Kidney tubule cell (primary cell): Measurements from ENCODE around the gene SFSWAP.

Experiments
- DNase-seq: peaks from one replicate; pipeline ENCODE4 v3.0.0-alpha.2; 2018; ENCODE audit warnings: low spot score

Gene SFSWAP

DNA sequence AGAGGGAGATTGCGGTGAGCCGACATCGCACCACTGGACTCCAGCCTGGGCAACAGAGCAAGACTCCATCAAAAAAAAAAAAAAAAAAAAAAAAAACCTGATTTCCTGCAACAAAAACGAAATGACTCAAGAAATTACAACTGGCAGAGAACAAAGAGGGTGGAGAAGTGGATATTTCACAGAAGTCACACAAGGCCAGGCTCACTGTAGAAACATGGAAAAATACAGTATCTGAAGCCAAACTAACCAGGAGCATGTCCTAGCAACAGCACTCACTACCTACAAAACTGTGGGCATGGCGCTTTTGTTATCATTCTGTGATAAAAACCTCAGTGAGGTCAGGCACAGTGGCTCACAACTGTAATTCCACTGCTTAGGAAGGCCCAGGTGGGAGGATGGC is 105.6 kb downstream of the SFSWAP start:
- no peak for DNase-seq

DNA sequence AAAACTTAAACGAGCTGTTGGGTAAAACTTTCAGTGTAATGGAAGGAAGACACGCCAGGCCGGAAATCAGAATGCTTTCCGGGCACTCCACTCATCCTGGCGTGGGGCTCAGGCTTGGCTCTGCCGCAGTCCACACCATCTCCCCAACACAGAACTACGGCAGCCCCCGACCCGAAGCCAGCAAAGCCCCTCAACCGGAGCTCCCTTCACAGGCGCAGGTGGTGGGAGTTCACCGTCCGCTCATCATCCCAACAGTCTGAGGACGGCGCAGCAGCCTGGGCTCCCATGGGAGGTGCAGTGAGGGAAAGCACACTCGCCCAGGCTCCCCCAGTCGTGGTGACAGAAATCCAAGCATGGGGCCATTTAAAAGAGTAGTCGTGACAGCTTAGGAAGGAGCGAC is 106.4 kb downstream of the SFSWAP start:
- DNase-seq: no peak

- DNase-seq: no peak
Measured at GRCh38 chr12:131818821-131819585, 108.1 kb downstream of the SFSWAP start.

- DNase-seq: no peak
Measured at GRCh38 chr12:131824450-131824849, 113.6 kb downstream of the SFSWAP start.

GRCh38 chr12:131825146-131825892 is 114.4 kb downstream of the SFSWAP start:
- DNase-seq: no peak

GRCh38 chr12:131826097-131826928 is 115.4 kb downstream of the SFSWAP start:
- DNase-seq: no peak

DNA sequence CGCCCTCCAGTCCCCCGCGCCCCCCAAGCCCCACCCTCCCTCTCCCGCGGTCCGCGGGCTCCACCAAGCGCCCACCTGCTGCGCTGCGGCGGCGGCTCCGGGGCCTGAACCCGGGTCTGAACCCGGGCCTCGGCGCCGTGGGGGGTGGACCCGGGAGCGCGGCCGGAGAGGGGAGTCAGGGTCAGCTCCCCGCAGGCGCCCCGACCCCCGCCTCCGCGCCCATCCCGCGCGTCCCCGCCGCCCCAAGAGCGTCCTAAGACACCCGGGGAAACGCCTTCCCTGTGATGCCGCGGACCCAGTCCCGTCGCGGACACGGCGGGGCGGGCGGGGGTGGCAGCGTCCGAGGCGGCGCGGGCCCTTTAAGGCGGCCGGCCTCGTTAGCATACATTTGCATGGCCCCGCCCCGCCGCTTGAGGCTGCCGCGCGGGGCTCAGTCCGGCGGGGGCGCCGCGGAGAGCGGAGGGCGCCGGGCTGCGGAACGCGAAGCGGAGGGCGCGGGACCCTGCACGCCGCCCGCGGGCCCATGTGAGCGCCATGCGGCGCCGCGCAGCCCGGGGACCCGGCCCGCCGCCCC is 117.2 kb downstream of the SFSWAP start, which contains the start of gene MMP17:
MMP17 (plus strand) TSS at position 433 of the 574 bp plus-strand sequence; CDS start at position 535, 102 bp downstream.
- DNase-seq: peak; percentile 31

GRCh38 chr12:131828671-131829355 is 117.9 kb downstream of the SFSWAP start:
- DNase-seq: no peak

GRCh38 chr12:131829356-131829747 is 118.5 kb downstream of the SFSWAP start:
- DNase-seq: no peak

- no peak for DNase-seq
Measured at GRCh38 chr12:131829791-131830334, 119.0 kb downstream of the SFSWAP start.

GRCh38 chr12:131830335-131830913 is 119.5 kb downstream of the SFSWAP start:
- peak; percentile 72 for DNase-seq

DNA sequence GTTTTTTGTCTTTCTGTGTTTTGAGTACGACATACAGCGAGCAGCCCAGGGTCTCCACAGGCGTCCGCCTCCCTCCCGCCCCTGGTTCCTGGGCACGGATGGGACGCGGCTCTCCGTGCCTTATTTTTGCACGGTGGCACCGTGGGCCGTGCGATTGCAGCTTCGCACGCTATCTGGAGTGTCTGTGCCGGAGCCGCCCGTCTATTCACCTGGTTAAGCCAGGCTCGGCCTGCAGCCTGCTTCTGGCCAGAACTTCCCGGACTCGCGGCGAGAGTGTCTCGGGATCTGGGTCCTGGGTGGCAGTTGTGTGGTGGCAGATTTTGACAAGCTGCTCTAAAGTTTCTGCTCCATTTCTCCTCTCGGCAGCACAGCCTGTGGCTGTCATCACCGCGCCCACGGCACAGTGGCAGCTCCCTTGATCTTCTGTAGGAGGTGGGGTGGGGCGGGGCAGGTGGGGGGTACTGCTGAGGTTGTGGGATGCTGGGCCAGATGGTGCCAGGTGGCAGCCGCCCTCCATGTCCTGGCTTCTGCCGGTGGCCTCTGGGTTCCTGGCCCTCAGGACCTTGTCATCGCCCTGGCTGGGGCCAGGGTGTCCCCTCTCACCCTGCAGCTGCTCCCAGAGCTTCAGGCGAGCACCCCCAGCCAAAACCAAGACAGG is 120.2 kb downstream of the SFSWAP start:
- peak; percentile 7 for DNase-seq

- DNase-seq: no peak
Measured at GRCh38 chr12:131831635-131832041, 120.7 kb downstream of the SFSWAP start.

DNA sequence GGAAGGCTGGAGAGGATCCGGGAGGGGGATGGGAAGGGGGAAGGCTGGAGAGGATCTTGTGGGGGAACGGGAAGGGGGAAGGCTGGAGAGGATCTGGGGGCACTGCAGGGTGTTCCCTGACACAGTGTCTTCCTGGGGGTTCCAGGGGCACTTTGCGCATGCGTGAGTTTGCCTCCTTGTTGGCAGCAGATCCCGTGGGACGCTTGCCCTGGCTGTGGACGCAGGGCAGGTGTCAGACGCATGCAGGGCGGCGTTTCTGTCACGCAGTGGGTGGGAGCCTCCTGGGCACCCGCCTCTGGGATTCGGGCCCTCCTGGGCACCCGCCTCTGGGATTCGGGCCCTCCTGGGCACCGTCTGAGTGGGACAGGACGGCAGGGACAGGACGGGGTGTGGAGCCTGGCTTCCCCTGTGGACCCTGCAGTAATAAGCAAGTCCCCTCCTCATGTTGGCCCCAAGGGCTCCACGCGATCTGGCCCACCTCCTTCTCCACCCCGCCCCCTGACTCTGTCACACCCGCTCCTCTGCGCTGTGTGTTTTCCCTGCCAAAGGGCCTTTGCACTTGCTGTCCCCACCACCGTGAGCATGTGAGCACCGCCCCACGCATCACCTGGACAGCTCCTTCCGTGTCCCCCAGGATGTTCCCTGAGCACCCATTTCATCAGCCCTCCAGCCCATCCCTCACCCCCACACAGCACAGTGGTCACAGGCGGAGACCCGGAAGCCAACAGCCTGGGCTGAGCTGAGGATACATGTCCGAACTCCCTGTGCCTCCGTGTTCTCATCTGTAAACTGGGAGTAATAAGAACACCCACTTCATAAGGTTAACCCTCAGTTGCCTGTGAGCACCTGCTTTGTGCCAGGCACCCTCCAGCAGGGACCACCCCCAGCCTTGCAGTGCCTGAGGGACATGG is 121.7 kb downstream of the SFSWAP start:
- DNase-seq: no peak

DNA sequence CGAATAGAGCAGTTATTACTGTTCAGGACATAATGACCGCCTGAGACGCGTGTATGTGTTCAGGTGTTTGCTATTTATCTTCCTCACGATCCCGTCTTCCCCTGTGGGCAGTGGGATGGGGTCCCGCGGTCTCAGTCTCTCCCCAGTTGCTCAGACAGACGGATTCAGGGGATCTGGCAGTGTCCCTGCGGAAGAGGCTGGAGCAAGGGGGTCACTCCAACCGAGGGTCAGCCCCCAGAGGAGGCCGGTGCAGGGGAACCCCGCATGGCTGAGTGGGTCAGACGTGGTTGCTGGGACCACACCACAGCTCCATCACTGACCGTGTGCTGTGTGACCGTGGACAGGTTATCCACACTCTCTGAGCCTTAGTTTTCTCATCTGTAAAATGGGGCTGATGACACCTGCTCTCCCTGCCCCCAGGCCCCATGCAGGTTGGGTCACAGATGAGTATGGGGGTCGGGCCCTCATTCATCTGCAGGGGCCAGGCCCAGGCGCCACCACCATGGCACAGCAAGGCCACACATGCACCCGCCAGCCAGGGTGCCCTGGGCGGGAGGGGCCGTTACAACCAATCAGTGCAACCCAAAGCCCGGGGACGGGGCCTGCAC is 122.5 kb downstream of the SFSWAP start:
- no peak for DNase-seq

GRCh38 chr12:131833896-131834641 is 123.2 kb downstream of the SFSWAP start:
- peak; percentile 11 for DNase-seq

GRCh38 chr12:131834798-131835615 is 124.1 kb downstream of the SFSWAP start:
- DNase-seq: no peak
